ENCODE results near the gene CRCP.
"Not testable (repeated sequence)": the region's sequence is repeated elsewhere in the genome, so short reads cannot be mapped to it uniquely, and the experiment has no call there.

DNA sequence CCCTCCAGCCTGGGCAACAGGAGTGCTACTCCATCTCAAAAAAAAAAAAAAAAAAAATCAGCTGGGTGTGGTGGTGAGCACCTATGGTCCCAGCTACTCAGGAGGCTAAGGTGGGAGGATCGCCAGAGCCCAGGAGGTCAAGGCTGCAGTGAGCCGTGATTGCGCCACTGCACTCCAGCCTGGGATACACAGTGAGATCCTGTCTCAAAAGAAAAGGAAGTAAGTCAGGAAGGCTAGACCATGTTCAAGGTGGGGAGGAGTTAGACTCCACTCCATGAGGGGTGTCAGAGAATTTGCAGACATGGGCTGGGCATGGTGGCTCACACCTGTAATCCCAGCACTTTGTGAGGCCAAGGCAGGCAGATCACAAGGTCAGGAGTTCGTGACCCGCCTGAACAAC, 6.2 kb upstream of the CRCP start:
- TF ChIP-seq, protein P1, sequence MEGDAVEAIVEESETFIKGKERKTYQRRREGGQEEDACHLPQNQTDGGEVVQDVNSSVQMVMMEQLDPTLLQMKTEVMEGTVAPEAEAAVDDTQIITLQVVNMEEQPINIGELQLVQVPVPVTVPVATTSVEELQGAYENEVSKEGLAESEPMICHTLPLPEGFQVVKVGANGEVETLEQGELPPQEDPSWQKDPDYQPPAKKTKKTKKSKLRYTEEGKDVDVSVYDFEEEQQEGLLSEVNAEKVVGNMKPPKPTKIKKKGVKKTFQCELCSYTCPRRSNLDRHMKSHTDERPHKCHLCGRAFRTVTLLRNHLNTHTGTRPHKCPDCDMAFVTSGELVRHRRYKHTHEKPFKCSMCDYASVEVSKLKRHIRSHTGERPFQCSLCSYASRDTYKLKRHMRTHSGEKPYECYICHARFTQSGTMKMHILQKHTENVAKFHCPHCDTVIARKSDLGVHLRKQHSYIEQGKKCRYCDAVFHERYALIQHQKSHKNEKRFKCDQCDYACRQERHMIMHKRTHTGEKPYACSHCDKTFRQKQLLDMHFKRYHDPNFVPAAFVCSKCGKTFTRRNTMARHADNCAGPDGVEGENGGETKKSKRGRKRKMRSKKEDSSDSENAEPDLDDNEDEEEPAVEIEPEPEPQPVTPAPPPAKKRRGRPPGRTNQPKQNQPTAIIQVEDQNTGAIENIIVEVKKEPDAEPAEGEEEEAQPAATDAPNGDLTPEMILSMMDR (IDR thresholded peaks at IDR 0.05) = not testable (repeated sequence)
- TF ChIP-seq POLR2AphosphoS5, POLR2A (IDR thresholded peaks at IDR 0.05): not testable (repeated sequence)
